GM12878 (cell line): ENCODE measurements around the gene CCN6. TPM values are rescaled to one million over a fixed set of nuclear protein-coding genes. Genes with fewer than 3 reads are reported as not detected.

Experiments
- ATAC-seq: fragments of 200-7000 bp; cut with Tn5 transposase; 3 replicates; pipeline ENCODE4 v1.9.1; 2020; ENCODE audit warnings: mild to moderate bottlenecking, moderate library complexity
- BruUV-seq: library from RNA; stranded (reverse); fragments of 400-500 nt; replicated peaks from 2 replicates; lab custom pipeline; 2021; lab: Mats Ljungman, UMichigan
- CTCF ChIA-PET: fragments of 300-600 bp; sonication (Branson Sonifier 250); formaldehyde crosslinking; extraction: SDS; loops from one replicate; lab custom pipeline; 2021; ENCODE audit warnings: inconsistent platforms; lab: Yijun Ruan, JAX
- POLR2A ChIA-PET: fragments of 350-600 bp; formaldehyde crosslinking; extraction: SDS; loops from one replicate; lab custom pipeline; 2021; ENCODE audit warnings: inconsistent platforms; lab: Charles Lee
- RAD21 ChIA-PET: fragments of 300-600 bp; sonication (Branson Sonifier 250); formaldehyde crosslinking; loops from one replicate; lab custom pipeline; 2023; ENCODE audit warnings: antibody characterized with exemption; ENCODE audit not compliant: unreplicated experiment; lab: Charles Lee
- SMC1A ChIA-PET: fragments of 300-600 bp; sonication (Branson Sonifier 250); formaldehyde crosslinking; loops from one replicate; lab custom pipeline; 2023; ENCODE audit not compliant: unreplicated experiment, uncharacterized antibody; lab: Charles Lee
- DNase-seq: peaks from one replicate; pipeline ENCODE4 v3.0.0-alpha.2; 2011; ENCODE audit warnings: low read depth, low spot score
- FAIRE-seq: peaks from 3 replicates; lab custom pipeline; 2011; peaks lifted over from hg19 to GRCh38; lab: Jason Lieb, UNC
- H2AFZ ChIP-seq: 2 replicates; pipeline ENCODE4 v1.6.0; 2011; ENCODE audit warnings: low read depth, low read length, control low read depth; ENCODE audit not compliant: control insufficient read depth
- H3K27ac ChIP-seq: 2 replicates; pipeline ENCODE4 v1.5.1; 2011; ENCODE audit warnings: control low read depth; ENCODE audit not compliant: control insufficient read depth, insufficient read depth
- H3K27me3 ChIP-seq, 2 experiments: replicated peaks in 1 of 2; 2 replicates each; pipeline versions ENCODE4 v1.6.0 to v1.6.1; 2011; ENCODE audit warnings: low read length in 1 of 2; ENCODE audit not compliant: control insufficient read depth in 2 of 2, insufficient read depth in 2 of 2
- H3K36me3 ChIP-seq, 2 experiments: 2 replicates each; pipeline ENCODE4 v1.5.1; 2011; ENCODE audit warnings: low read length in 1 of 2; ENCODE audit not compliant: control insufficient read depth in 2 of 2, insufficient read depth in 2 of 2
- H3K4me1 ChIP-seq: 2 replicates; pipeline ENCODE4 v1.6.1; 2011; ENCODE audit warnings: mild to moderate bottlenecking, low read length, moderate library complexity, mixed read lengths; ENCODE audit not compliant: control insufficient read depth, insufficient read depth
- H3K4me2 ChIP-seq: 2 replicates; pipeline ENCODE4 v1.6.0; 2011; ENCODE audit warnings: control low read depth; ENCODE audit not compliant: control insufficient read depth, insufficient read depth
- H3K4me3 ChIP-seq: fragments of 200-600 bp; sonication (generic); 2 replicates; pipeline ENCODE4 v1.5.1; 2016
- H3K79me2 ChIP-seq: 2 replicates; pipeline ENCODE4 v1.6.0; 2011; ENCODE audit warnings: low read length; ENCODE audit not compliant: control insufficient read depth, insufficient read depth
- H3K9ac ChIP-seq: 2 replicates; pipeline ENCODE4 v1.8.0; 2011; ENCODE audit warnings: low read length, control low read depth, mixed read lengths; ENCODE audit not compliant: control insufficient read depth, insufficient read depth
- H3K9me3 ChIP-seq: replicated peaks from 3 replicates; pipeline ENCODE4 v1.5.1; 2011; ENCODE audit warnings: mild to moderate bottlenecking, low read length; ENCODE audit not compliant: control insufficient read depth, insufficient read depth
- H4K20me1 ChIP-seq: 2 replicates; pipeline ENCODE4 v1.6.0; 2011; ENCODE audit not compliant: control insufficient read depth, insufficient read depth
- ELK1 ChIP-seq: IDR thresholded peaks from 2 replicates; pipeline ENCODE4 v1.6.1; 2012; ENCODE audit warnings: low read depth, low read length, improper control_type of control experiment
- NFYA ChIP-seq: IDR thresholded peaks from 2 replicates; pipeline ENCODE4 v1.6.1; 2011; ENCODE audit warnings: low read depth, mild to moderate bottlenecking, low read length, improper control_type of control experiment, borderline replicate concordance
- NRF1 ChIP-seq: conservative IDR thresholded peaks from 2 replicates; pipeline ENCODE4 v1.6.1; 2011; ENCODE audit warnings: mild to moderate bottlenecking, low read depth, low read length, improper control_type of control experiment
- PML ChIP-seq: IDR thresholded peaks from 2 replicates; pipeline ENCODE4 v1.6.1; 2012; ENCODE audit warnings: low read length, inconsistent platforms
- SUPT20H ChIP-seq: IDR thresholded peaks from 2 replicates; pipeline ENCODE4 v1.6.1; 2011; ENCODE audit warnings: low read depth, mild to moderate bottlenecking, low read length, moderate library complexity, borderline replicate concordance; ENCODE audit not compliant: control insufficient read depth
- USF2 ChIP-seq: IDR thresholded peaks from 2 replicates; pipeline ENCODE4 v1.6.1; 2011; ENCODE audit warnings: low read depth, low read length, improper control_type of control experiment, borderline replicate concordance
- WGBS: methylation state at CpG from one replicate; pipeline ENCODE4 v1.1.6; 2016; ENCODE audit warnings: low lambda C conversion rate; ENCODE audit not compliant: insufficient replicate concordance, insufficient coverage; ENCODE audit errors: missing lambda C conversion rate; 5-methylcytosine and 5-hydroxymethylcytosine counted together
- in situ Hi-C: fragments of 300-500 bp; cut with MboI; formaldehyde crosslinking; loops from 9 replicates; pipeline ENCODE4 v1.14.3; 2018; ENCODE audit warnings: mixed read lengths
- intact Hi-C: fragments of 100-400 bp; cut with micrococcal nuclease; formaldehyde crosslinking; loops from one replicate; pipeline ENCODE4 v1.14.2; 2022; ENCODE audit not compliant: unreplicated experiment
- polyA plus RNA-seq, 11 experiments: library from polyadenylated mRNA; depleted of rRNA in 4 of 11; unstranded in 6 of 11; stranded (reverse) in 5 of 11; fragments of >200 nt; fragmentation: Nextera tagmentation in 4 of 11; fragmentation: Illumina TruSeq in 1 of 11; extraction: Ambion mirVana in 4 of 11; extraction: Trizol in 1 of 11; gene quantifications; 1 replicate in 1 of 11; 2 replicates in 10 of 11; pipeline versions ENCODE4 v1.2.1 to v1.2.3, GENCODE V29; 2011 to 2016; ENCODE audit warnings: inconsistent platforms in 2 of 11, missing spikeins in 2 of 11, low read depth in 1 of 11
- total RNA-seq, 4 experiments: library from RNA; depleted of rRNA in 3 of 4; stranded (reverse); fragments of >200 nt in 3 of 4; fragmentation: Illumina TruSeq in 1 of 4; extraction: Trizol in 1 of 4; gene quantifications; 2 replicates each; pipeline versions ENCODE4 v1.2.1 to v1.2.3, GENCODE V29; 2013 to 2021
- TF ChIP-seq, protein P1 (sequence below): IDR thresholded peaks from 2 replicates; pipeline ENCODE4 v1.6.1; 2012; ENCODE audit warnings: low read length, inconsistent platforms
- TF ChIP-seq, protein P2 (sequence below): IDR thresholded peaks from 2 replicates; pipeline ENCODE4 v1.6.1; 2012; ENCODE audit warnings: low read depth, low read length, improper control_type of control experiment

Gene CCN6
- total and polyA plus RNA-seq, 10 of the 15 experiments (the other 5 are each of a cell fraction or from before 2014, with no cell fraction given) = 0.05 to 0.24 (median 0.19) TPM; not detected in 5

GRCh38 chr6:112036088-112036637 lies 17.7 kb upstream of the CCN6 start:
- H3K9me3 ChIP-seq = no peaks in the 10 kb centered on the region
- POLR2A ChIA-PET = interaction anchor here (0.9 kb wide), 1 partner anchor 18 kb away, joined by 3 read pairs; no protein-coding TSS in a partner anchor
- no peaks in the 10 kb centered on the region for H4K20me1 ChIP-seq
- no peaks in the 10 kb centered on the region for H3K27me3 ChIP-seq
- ATAC-seq (0 out of 3 replicates have a peak, but pooled peaks have one; percentile 27), DNase-seq (no peak), FAIRE-seq (no peak)
- SMC1A ChIA-PET = interaction anchor here (0.7 to 1.0 kb wide), 2 partner anchors 19 to 778 kb away, joined by 3 read pairs; no protein-coding TSS in a partner anchor
- CTCF ChIA-PET = interaction anchor here (0.9 to 2.2 kb wide), 5 partner anchors 8 to 326 kb away, joined by 3 to 7 read pairs (median 4); no protein-coding TSS in a partner anchor
- BruUV-seq = no TSS peak
- RAD21 ChIA-PET = no interaction called here
- H3K79me2 ChIP-seq = no peaks in the 10 kb centered on the region
- H3K36me3 ChIP-seq = no peaks in the 10 kb centered on the region
- no peak overlapping the region for H3K4me3 ChIP-seq
- intact Hi-C loops = no loop called here
- H3K27ac ChIP-seq = no peak overlapping the region
- H3K4me2 ChIP-seq = no peak overlapping the region
- WGBS = 31% methylated on average over 4 of the region's 4 CpGs
- no peak overlapping the region for H3K9ac ChIP-seq
- TF ChIP-seq NRF1 (no peak), USF2 (no peak), PML (no peak), ELK1 (no peak), SUPT20H (no peak), NFYA (no peak)
- TF ChIP-seq, protein P1, sequence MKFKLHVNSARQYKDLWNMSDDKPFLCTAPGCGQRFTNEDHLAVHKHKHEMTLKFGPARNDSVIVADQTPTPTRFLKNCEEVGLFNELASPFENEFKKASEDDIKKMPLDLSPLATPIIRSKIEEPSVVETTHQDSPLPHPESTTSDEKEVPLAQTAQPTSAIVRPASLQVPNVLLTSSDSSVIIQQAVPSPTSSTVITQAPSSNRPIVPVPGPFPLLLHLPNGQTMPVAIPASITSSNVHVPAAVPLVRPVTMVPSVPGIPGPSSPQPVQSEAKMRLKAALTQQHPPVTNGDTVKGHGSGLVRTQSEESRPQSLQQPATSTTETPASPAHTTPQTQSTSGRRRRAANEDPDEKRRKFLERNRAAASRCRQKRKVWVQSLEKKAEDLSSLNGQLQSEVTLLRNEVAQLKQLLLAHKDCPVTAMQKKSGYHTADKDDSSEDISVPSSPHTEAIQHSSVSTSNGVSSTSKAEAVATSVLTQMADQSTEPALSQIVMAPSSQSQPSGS = no peak
- TF ChIP-seq, protein P2, sequence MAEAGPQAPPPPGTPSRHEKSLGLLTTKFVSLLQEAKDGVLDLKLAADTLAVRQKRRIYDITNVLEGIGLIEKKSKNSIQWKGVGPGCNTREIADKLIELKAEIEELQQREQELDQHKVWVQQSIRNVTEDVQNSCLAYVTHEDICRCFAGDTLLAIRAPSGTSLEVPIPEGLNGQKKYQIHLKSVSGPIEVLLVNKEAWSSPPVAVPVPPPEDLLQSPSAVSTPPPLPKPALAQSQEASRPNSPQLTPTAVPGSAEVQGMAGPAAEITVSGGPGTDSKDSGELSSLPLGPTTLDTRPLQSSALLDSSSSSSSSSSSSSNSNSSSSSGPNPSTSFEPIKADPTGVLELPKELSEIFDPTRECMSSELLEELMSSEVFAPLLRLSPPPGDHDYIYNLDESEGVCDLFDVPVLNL = no peak
- no peaks in the 10 kb centered on the region for H3K4me1 ChIP-seq
- in situ Hi-C loops = no loop called here
- no peak overlapping the region for H2AFZ ChIP-seq
